ENCODE data around the gene KANSL1.

The KANSL1 gene

GRCh38 chr17:46049656-46050055 is 143.6 kb downstream of the KANSL1 start:
- no peak overlapping the region for H3K4me3 ChIP-seq (ENCODE audit: low read length)
- no peak for TF ChIP-seq ZNF274 (IDR thresholded peaks at IDR 0.05; ENCODE audit: low read depth, low read length)

- no peak for TF ChIP-seq ZNF274 (IDR thresholded peaks at IDR 0.05; ENCODE audit: low read depth, low read length)
- no peak overlapping the region for H3K4me3 ChIP-seq (ENCODE audit: low read length)
Observed at GRCh38 chr17:46047856-46048255, 145.4 kb downstream of the KANSL1 start.

GRCh38 chr17:46047398-46047797 is 145.8 kb downstream of the KANSL1 start:
- no peak for TF ChIP-seq ZNF274 (IDR thresholded peaks at IDR 0.05; ENCODE audit: low read depth, low read length)

GRCh38 chr17:46046957-46047356 is 146.3 kb downstream of the KANSL1 start:
- no peak for TF ChIP-seq ZNF274 (IDR thresholded peaks at IDR 0.05; ENCODE audit: low read depth, low read length)
- H3K4me3 ChIP-seq (ENCODE audit: low read length): no peak overlapping the region

More at GRCh38 chr17:46047398-46047797, 145.8 kb downstream of the KANSL1 start:
- no peak overlapping the region for H3K4me3 ChIP-seq (ENCODE audit: low read length)

- no peak overlapping the region for H3K4me3 ChIP-seq (ENCODE audit: low read length)
- TF ChIP-seq ZNF274 (IDR thresholded peaks at IDR 0.05; ENCODE audit: low read depth, low read length): no peak
Observed at GRCh38 chr17:46045639-46046038, 147.6 kb downstream of the KANSL1 start.

GRCh38 chr17:46044989-46045388 is 148.2 kb downstream of the KANSL1 start:
- no peak overlapping the region for H3K4me3 ChIP-seq (ENCODE audit: low read length)
- TF ChIP-seq ZNF274 (IDR thresholded peaks at IDR 0.05; ENCODE audit: low read depth, low read length): no peak

- H3K4me3 ChIP-seq (ENCODE audit: low read length): no peak overlapping the region
- no peak for TF ChIP-seq ZNF274 (IDR thresholded peaks at IDR 0.05; ENCODE audit: low read depth, low read length)
Observed at GRCh38 chr17:46044286-46044928, 148.8 kb downstream of the KANSL1 start.

GRCh38 chr17:46043606-46044005 is 149.6 kb downstream of the KANSL1 start:
- H3K4me3 ChIP-seq (ENCODE audit: low read length): no peak overlapping the region
- no peak for TF ChIP-seq ZNF274 (IDR thresholded peaks at IDR 0.05; ENCODE audit: low read depth, low read length)

- no peak overlapping the region for H3K4me3 ChIP-seq (ENCODE audit: low read length)
- TF ChIP-seq ZNF274 (IDR thresholded peaks at IDR 0.05; ENCODE audit: low read depth, low read length): no peak
Observed at GRCh38 chr17:46042925-46043324, 150.3 kb downstream of the KANSL1 start.

GRCh38 chr17:46042246-46042645 is 151.0 kb downstream of the KANSL1 start:
- TF ChIP-seq ZNF274 (IDR thresholded peaks at IDR 0.05; ENCODE audit: low read depth, low read length): no peak
- no peak overlapping the region for H3K4me3 ChIP-seq (ENCODE audit: low read length)

GRCh38 chr17:46039592-46040186 is 153.5 kb downstream of the KANSL1 start:
- no peak overlapping the region for H3K4me3 ChIP-seq (ENCODE audit: low read length)
- no peak for TF ChIP-seq ZNF274 (IDR thresholded peaks at IDR 0.05; ENCODE audit: low read depth, low read length)

GRCh38 chr17:46038937-46039336 is 154.3 kb downstream of the KANSL1 start:
- no peak for TF ChIP-seq ZNF274 (IDR thresholded peaks at IDR 0.05; ENCODE audit: low read depth, low read length)
- H3K4me3 ChIP-seq (ENCODE audit: low read length): no peak overlapping the region

GRCh38 chr17:46038414-46038813 is 154.8 kb downstream of the KANSL1 start:
- no peak for TF ChIP-seq ZNF274 (IDR thresholded peaks at IDR 0.05; ENCODE audit: low read depth, low read length)
- no peak overlapping the region for H3K4me3 ChIP-seq (ENCODE audit: low read length)

- no peak for TF ChIP-seq ZNF274 (IDR thresholded peaks at IDR 0.05; ENCODE audit: low read depth, low read length)
- no peak overlapping the region for H3K4me3 ChIP-seq (ENCODE audit: low read length)
Observed at GRCh38 chr17:46037722-46038255, 155.4 kb downstream of the KANSL1 start.

- H3K4me3 ChIP-seq (ENCODE audit: low read length): no peak overlapping the region
- no peak for TF ChIP-seq ZNF274 (IDR thresholded peaks at IDR 0.05; ENCODE audit: low read depth, low read length)
Observed at GRCh38 chr17:46036491-46036890, 156.7 kb downstream of the KANSL1 start.

Measured in GM08714 (cell line).